ENCODE results near the gene DCPS.

DCPS gene

DNA sequence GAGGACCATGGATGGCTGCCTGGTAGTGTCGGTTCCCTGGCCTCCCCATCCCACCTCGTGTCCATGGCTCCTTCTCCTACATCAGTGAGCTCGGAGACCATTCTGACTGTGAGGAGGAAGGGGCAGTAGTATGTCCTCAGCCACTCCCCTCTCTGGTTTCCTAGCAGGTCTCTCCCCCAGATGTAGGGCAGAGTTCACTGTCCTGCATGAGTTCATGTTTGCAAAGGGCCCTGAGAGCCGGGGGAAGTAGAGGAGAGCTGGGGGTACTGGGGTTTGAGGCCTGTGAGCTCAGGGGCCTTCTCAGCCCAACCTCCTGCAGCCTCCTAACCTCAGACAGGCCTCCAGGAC, 33.2 kb downstream of the DCPS start:
- CTCF ChIA-PET: interaction anchor here (1.2 kb wide), 1 partner anchor 27 kb away, joined by 3 read pairs; no protein-coding TSS in a partner anchor
- no peak for DNase-seq (ENCODE audit: low read depth, low spot score)
- POLR2A ChIA-PET: no interaction called here

DNA sequence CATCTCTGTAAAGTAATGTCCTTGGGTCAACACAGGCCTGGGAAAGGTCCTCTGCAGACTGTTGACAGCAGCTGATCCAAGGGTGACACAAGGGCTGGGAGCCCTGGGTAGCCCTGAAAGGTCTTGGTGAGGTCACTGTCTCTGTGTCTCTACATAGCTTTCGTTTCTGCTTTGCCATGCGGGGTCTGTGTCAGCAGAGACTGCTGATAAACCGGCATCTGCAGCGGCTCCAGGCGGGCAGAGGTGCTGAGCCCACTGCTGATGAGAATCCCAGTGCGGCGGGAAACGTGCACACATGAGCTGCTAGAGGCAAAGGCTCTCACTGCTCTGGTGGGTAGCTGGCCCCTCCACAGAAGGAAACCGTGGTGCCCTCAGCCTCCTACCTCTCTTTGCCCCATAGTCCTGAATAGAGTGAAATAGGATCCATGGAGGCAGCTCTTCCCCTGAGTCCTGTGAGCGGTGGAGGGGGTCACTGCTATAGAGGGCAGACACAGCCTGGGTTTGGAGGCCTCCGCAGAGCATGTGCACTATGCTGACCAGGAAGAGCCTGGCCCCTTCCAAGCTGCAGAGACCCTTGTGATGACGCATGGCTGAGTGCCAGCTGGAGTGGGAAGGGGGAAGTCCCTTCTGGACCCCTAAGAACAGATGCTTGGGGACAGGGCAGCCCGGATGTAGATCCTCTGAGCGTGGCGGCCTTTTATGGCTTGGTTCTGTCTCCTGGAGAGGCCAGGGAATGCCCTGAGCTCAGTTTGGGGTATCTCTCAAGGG, 33.8 kb downstream of the DCPS start:
- no peak overlapping the region for H3K4me3 ChIP-seq (ENCODE audit: low read depth, low read length)
- POLR2A ChIA-PET: no interaction called here
- DNase-seq (ENCODE audit: low read depth, low spot score): no peak
- CTCF ChIA-PET: interaction anchor here (1.2 kb wide), 1 partner anchor 27 kb away, joined by 3 read pairs; no protein-coding TSS in a partner anchor
- TF ChIP-seq, protein P1, sequence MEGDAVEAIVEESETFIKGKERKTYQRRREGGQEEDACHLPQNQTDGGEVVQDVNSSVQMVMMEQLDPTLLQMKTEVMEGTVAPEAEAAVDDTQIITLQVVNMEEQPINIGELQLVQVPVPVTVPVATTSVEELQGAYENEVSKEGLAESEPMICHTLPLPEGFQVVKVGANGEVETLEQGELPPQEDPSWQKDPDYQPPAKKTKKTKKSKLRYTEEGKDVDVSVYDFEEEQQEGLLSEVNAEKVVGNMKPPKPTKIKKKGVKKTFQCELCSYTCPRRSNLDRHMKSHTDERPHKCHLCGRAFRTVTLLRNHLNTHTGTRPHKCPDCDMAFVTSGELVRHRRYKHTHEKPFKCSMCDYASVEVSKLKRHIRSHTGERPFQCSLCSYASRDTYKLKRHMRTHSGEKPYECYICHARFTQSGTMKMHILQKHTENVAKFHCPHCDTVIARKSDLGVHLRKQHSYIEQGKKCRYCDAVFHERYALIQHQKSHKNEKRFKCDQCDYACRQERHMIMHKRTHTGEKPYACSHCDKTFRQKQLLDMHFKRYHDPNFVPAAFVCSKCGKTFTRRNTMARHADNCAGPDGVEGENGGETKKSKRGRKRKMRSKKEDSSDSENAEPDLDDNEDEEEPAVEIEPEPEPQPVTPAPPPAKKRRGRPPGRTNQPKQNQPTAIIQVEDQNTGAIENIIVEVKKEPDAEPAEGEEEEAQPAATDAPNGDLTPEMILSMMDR (IDR thresholded peaks at IDR 0.05; ENCODE audit: insufficient read depth, low read length, missing control alignments): no peak

More for the DNA sequence above, 33.2 kb downstream of the DCPS start:
- TF ChIP-seq, protein P1 (IDR thresholded peaks at IDR 0.05; ENCODE audit: insufficient read depth, low read length, missing control alignments): no peak
- no peak overlapping the region for H3K4me3 ChIP-seq (ENCODE audit: low read depth, low read length)

DNA sequence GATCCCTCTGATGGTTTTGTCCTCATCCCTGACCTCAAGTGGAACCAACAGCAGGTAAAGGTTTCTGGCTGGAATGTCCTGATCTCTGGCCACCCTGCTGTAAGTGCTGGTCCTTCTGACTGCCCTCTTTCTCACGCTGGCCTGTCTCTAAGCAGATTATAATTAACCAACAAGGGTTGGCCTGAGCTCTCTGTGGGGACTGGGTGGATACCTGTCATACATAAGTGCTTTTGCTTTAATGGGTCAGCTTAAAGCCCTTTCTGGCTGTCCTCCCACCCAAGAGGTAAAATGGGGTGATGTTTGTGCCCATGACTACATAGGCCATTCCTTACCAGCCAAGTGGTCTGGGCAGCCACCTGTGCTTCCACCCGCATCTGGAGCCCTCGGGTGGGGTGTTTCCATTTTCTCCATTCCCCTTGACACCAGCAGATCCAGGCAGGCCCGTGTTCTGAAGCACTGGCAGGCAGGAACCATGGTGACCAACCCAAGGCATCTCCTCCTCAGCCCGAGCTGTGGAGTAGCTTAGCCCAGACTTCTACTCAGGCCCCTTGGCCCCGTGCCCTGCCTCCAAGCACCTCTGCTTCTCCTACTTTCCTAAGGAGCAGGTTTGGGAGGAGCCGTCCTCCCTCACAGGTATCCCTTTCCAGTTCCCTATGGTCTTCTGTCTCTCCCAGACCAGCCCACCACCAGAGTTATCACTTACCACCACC, 34.6 kb downstream of the DCPS start:
- H3K4me3 ChIP-seq (ENCODE audit: low read depth, low read length): no peak overlapping the region
- no peak for DNase-seq (ENCODE audit: low read depth, low spot score)
- CTCF ChIA-PET: interaction anchor here (2.3 kb wide), 1 partner anchor 28 kb away, joined by 8 read pairs; no protein-coding TSS in a partner anchor
- POLR2A ChIA-PET: no interaction called here
- TF ChIP-seq, protein P1 (IDR thresholded peaks at IDR 0.05; ENCODE audit: insufficient read depth, low read length, missing control alignments): no peak

DNA sequence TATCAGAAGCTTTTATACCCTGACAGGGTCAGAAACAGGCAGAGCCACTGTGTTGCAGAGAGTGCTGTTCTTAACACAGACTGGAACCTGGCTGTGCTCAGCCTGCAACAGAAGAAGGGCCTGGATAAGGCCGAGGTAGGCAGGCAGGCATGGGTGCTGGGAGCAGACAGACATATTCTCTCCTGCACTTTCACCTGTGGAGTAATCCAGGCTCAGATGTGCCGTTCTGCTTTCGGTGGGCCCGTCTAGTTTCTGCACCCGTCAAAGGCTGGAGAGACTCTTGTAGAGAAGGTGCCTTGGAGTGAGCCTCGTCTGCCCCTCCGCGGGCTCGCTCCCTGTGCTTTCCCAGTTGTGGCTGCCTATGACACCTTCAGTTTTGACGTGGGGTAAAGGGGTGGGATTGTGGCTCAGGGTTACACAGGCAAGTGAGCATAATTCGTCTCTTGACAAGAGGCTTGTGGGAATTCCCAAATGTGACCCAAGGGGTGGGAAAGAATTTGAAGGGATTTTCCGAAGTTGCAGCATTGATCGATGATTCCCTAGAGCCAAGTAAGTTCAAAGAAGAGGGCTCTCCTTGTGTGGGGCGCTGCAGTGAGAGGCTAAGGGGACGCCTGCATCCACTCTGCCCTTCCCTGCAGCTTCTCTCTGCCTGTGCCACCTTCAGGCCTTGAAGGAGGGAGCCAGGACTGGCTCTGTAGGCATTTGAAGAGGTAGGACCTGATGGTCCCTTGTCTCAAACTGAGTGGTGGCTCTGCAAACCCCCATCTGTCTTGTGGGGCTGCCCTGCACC, 35.4 kb downstream of the DCPS start:
- DNase-seq (ENCODE audit: low read depth, low spot score): no peak
- H3K4me3 ChIP-seq (ENCODE audit: low read depth, low read length): no peak overlapping the region
- CTCF ChIA-PET: interaction anchor here (2.3 kb wide), 1 partner anchor 29 kb away, joined by 8 read pairs; no protein-coding TSS in a partner anchor
- TF ChIP-seq, protein P1 (IDR thresholded peaks at IDR 0.05; ENCODE audit: insufficient read depth, low read length, missing control alignments): no peak
- POLR2A ChIA-PET: no interaction called here

DNA sequence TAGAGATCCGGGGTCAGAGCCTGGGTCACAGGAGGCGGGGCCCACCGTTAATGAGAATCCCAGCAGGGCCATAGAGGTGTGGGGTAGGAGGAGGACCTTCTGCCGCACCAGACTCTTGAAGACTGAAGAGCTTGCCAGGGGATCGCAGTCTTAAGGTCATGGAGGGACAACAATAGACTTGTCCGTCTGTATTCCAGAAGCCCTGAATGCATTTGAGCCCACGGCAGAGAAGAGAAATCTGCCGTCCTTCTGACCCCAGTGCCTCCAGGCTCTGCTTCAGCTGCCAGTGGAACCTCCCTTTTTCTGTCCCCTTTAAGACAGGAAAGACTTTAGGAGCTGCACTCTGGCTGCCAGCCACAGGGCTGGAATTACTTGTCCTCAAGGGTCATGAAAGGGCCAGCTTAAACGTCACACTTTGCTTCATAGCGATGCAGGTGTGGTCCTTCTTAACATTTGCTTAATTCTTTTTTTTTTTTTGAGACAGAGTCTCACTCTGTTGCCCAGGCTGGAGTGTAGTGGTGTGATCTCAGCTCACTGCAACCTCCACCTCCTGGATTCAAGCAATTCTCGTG, 36.1 kb downstream of the DCPS start:
- ChIA-PET CTCF (interaction anchor here (0.7 to 2.3 kb wide), 2 partner anchors 21 to 29 kb away, joined by 4 to 8 read pairs; no protein-coding TSS in a partner anchor), POLR2A (interaction anchor here (0.6 kb wide), 1 partner anchor 89 kb away, joined by 3 read pairs; no protein-coding TSS in a partner anchor)
- TF ChIP-seq, protein P1 (IDR thresholded peaks at IDR 0.05; ENCODE audit: insufficient read depth, low read length, missing control alignments): no peak
- no peak for DNase-seq (ENCODE audit: low read depth, low spot score)
- no peak overlapping the region for H3K4me3 ChIP-seq (ENCODE audit: low read depth, low read length)

Data from AG04449 (cell line).